GM23248 (cell line): ENCODE results near the gene TCOF1.

ENCODE experiments used
- EZH2 ChIP-seq: fragments of 200-600 bp; sonication (generic); IDR thresholded peaks from 2 replicates; pipeline ENCODE4 v1.6.1; 2018; ENCODE audit warnings: antibody characterized with exemption, mild to moderate bottlenecking; ENCODE audit not compliant: insufficient read depth, poor library complexity, severe bottlenecking
- EZH2phosphoT487 ChIP-seq: fragments of 200-600 bp; sonication (generic); IDR thresholded peaks from 2 replicates; pipeline ENCODE4 v1.6.1; 2018; ENCODE audit warnings: antibody characterized with exemption, moderate library complexity, mild to moderate bottlenecking, low read depth; ENCODE audit not compliant: insufficient read depth

GRCh38 chr5:150448334-150448733 is 90.8 kb downstream of the TCOF1 start:
- TF ChIP-seq EZH2 (no peak), EZH2phosphoT487 (no peak)
